Liver (tissue), 9 donors: Measurements from ENCODE around the gene HUNK. TPM values are rescaled to one million over a fixed set of nuclear protein-coding genes. Genes with fewer than 3 reads are reported as not detected.
"Not testable (repeated sequence)": the region's sequence is repeated elsewhere in the genome, so short reads cannot be mapped to it uniquely, and the experiment has no call there.

Experiments used
- DNase-seq: peaks from one replicate; pipeline ENCODE4 v3.0.0-alpha.2; 2017; ENCODE audit warnings: low spot score
- H3K27ac ChIP-seq, 2 donors: one replicate each; pipeline ENCODE4 v1.7.0; 2013; ENCODE audit warnings: inconsistent platforms in 2 of 2, low read length in 2 of 2, control low read depth in 1 of 2, low read depth in 1 of 2, mild to moderate bottlenecking in 1 of 2
- H3K27me3 ChIP-seq, 4 donors: one replicate each; pipeline versions ENCODE4 v1.6.1 to v1.7.0; 2013; ENCODE audit warnings: low read length in 3 of 4, inconsistent platforms in 1 of 4, mild to moderate bottlenecking in 1 of 4, moderate library complexity in 1 of 4; ENCODE audit not compliant: control insufficient read depth in 4 of 4, insufficient read depth in 4 of 4
- H3K36me3 ChIP-seq, 4 donors: one replicate each; pipeline versions ENCODE4 v1.6.1 to v1.7.0; 2013; ENCODE audit warnings: low read length in 3 of 4, mild to moderate bottlenecking in 3 of 4, low read depth in 1 of 4, moderate library complexity in 1 of 4; ENCODE audit not compliant: control insufficient read depth in 4 of 4, insufficient read depth in 3 of 4
- H3K4me1 ChIP-seq, 4 donors: one replicate each; pipeline versions ENCODE4 v1.6.1 to v1.7.0; 2013; ENCODE audit warnings: low read length in 3 of 4, mild to moderate bottlenecking in 3 of 4, moderate library complexity in 1 of 4; ENCODE audit not compliant: control insufficient read depth in 4 of 4, insufficient read depth in 4 of 4
- H3K4me3 ChIP-seq, 3 donors: one replicate each; pipeline versions ENCODE4 v1.6.1 to v1.7.0; 2013; ENCODE audit warnings: low read length in 3 of 3, control low read depth in 1 of 3, low read depth in 1 of 3, mild to moderate bottlenecking in 1 of 3
- H3K9ac ChIP-seq, 2 donors: one replicate each; pipeline ENCODE4 v1.7.0; 2013; ENCODE audit warnings: low read length in 2 of 2, mild to moderate bottlenecking in 2 of 2, moderate library complexity in 2 of 2, control low read depth in 1 of 2, low read depth in 1 of 2
- H3K9me3 ChIP-seq, 4 donors: one replicate each; pipeline versions ENCODE4 v1.6.1 to v1.7.0; 2013; ENCODE audit warnings: low read length in 3 of 4; ENCODE audit not compliant: control insufficient read depth in 4 of 4
- ATF3 ChIP-seq: IDR thresholded peaks from 2 replicates; pipeline ENCODE4 v1.6.1; 2016; ENCODE audit warnings: antibody characterized with exemption
- CTCF ChIP-seq: fragments of 150-350 bp; IDR thresholded peaks from 2 replicates; pipeline ENCODE4 v1.5.1; 2017; ENCODE audit warnings: improper control_type of control experiment, low read depth, low read length; ENCODE audit not compliant: missing input control
- EGR1 ChIP-seq, 2 donors: IDR thresholded peaks; 2 replicates each; pipeline ENCODE4 v1.6.1; 2016 to 2018; ENCODE audit warnings: antibody characterized with exemption in 2 of 2, low read depth in 2 of 2
- FOXA1 ChIP-seq: IDR thresholded peaks from 2 replicates; pipeline ENCODE4 v1.6.1; 2016; ENCODE audit warnings: antibody characterized with exemption
- FOXA2 ChIP-seq: IDR thresholded peaks from 2 replicates; pipeline ENCODE4 v1.6.1; 2016; ENCODE audit warnings: antibody characterized with exemption
- GABPA ChIP-seq, 2 donors: IDR thresholded peaks in 1 of 2; conservative IDR thresholded peaks in 1 of 2; 2 replicates each; pipeline ENCODE4 v1.6.1; 2016; ENCODE audit warnings: antibody characterized with exemption in 2 of 2, mild to moderate bottlenecking in 1 of 2, moderate library complexity in 1 of 2
- HNF4A ChIP-seq, 2 donors: conservative IDR thresholded peaks; 2 replicates each; pipeline ENCODE4 v1.6.1; 2016; ENCODE audit warnings: antibody characterized with exemption in 2 of 2, mild to moderate bottlenecking in 2 of 2
- JUND ChIP-seq, 2 donors: IDR thresholded peaks; 2 replicates each; pipeline ENCODE4 v1.6.1; 2016; ENCODE audit warnings: antibody characterized with exemption in 2 of 2
- NR2F2 ChIP-seq: IDR thresholded peaks from 2 replicates; pipeline ENCODE4 v1.6.1; 2016; ENCODE audit warnings: antibody characterized with exemption
- RAD21 ChIP-seq, 2 donors: IDR thresholded peaks; 2 replicates each; pipeline ENCODE4 v1.6.1; 2016; ENCODE audit warnings: antibody characterized with exemption in 2 of 2, mild to moderate bottlenecking in 2 of 2
- RXRA ChIP-seq, 2 donors: IDR thresholded peaks; 2 replicates each; pipeline ENCODE4 v1.6.1; 2017 to 2018; ENCODE audit warnings: antibody characterized with exemption in 2 of 2, mild to moderate bottlenecking in 1 of 2
- SP1 ChIP-seq: IDR thresholded peaks from 2 replicates; pipeline ENCODE4 v1.6.1; 2018; ENCODE audit warnings: antibody characterized with exemption, mild to moderate bottlenecking
- TAF1 ChIP-seq: conservative IDR thresholded peaks from 2 replicates; pipeline ENCODE4 v1.6.1; 2016; ENCODE audit warnings: antibody characterized with exemption, mild to moderate bottlenecking
- YY1 ChIP-seq: IDR thresholded peaks from 2 replicates; pipeline ENCODE4 v1.6.1; 2016; ENCODE audit warnings: antibody characterized with exemption, mild to moderate bottlenecking
- WGBS: extraction: QIAGEN DNeasy Blood & Tissue Kit; methylation state at CpG from one replicate; pipeline ENCODE4 v1.1.7; 2013; 5-methylcytosine and 5-hydroxymethylcytosine counted together
- polyA plus RNA-seq, 2 donors: library from polyadenylated mRNA; stranded (reverse) in 1 of 2; unstranded in 1 of 2; fragments of 200-250 nt in 1 of 2; fragments of >200 nt in 1 of 2; fragmentation: Nextera tagmentation in 1 of 2; extraction: Ambion mirVana in 1 of 2; gene quantifications; one replicate each; pipeline versions ENCODE4 v1.2.1 to v1.2.3, GENCODE V29; 2013 to 2015
- total RNA-seq, 2 donors: library from RNA; depleted of rRNA; stranded (reverse); fragments of >200 nt; gene quantifications; one replicate each; pipeline ENCODE4 v1.2.3, GENCODE V29; 2014
- TF ChIP-seq, protein P1 (sequence below): IDR thresholded peaks from 2 replicates; pipeline ENCODE4 v1.6.1; 2016; ENCODE audit warnings: antibody characterized with exemption, mild to moderate bottlenecking
- TF ChIP-seq, protein P2 (sequence below): IDR thresholded peaks from 2 replicates; pipeline ENCODE4 v1.6.1; 2016; ENCODE audit warnings: antibody characterized with exemption
- TF ChIP-seq, protein P3 (sequence below): IDR thresholded peaks from 2 replicates; pipeline ENCODE4 v1.6.1; 2016; ENCODE audit warnings: antibody characterized with exemption
- donor health status: healthy.
- donor health status: healthy.
- donor health status: healthy.
- donor health status: healthy.
- donor health status: healthy.

HUNK gene
- total and polyA plus RNA-seq, 4 donors: 0.11 to 0.92 (median 0.30) TPM

DNA sequence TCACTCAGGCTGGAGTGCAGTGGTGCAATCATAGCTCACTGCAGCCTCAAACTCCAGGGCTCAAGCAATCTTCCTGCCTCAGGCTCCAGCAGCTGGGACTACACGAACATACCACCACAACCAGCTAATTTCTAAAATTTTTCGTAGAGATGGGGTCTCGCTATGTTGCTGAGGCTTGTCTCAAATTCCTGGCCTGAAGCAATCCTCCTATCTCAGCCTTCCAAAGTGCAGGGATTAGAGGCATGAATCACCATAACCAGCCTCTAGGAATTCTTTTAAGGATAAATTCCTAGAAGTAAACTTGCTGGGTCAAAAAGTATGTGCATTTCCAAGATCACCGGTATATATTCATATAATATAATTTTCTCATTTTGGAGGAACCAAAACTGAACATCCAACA is 17.6 kb upstream of the HUNK start:
- Histone ChIP-seq H3K36me3 (no peaks in the 10 kb centered on the region), H3K9ac (no peak overlapping the region), H3K27ac (no peak overlapping the region), H3K4me3 (no peak overlapping the region), H3K9me3 (no peaks in the 10 kb centered on the region), H3K27me3 (no peaks in the 10 kb centered on the region), H3K4me1 (no peaks in the 10 kb centered on the region)
- 84% methylated on average over 4 of the region's 4 CpGs for WGBS
- DNase-seq: no peak
- TF ChIP-seq, protein P1, sequence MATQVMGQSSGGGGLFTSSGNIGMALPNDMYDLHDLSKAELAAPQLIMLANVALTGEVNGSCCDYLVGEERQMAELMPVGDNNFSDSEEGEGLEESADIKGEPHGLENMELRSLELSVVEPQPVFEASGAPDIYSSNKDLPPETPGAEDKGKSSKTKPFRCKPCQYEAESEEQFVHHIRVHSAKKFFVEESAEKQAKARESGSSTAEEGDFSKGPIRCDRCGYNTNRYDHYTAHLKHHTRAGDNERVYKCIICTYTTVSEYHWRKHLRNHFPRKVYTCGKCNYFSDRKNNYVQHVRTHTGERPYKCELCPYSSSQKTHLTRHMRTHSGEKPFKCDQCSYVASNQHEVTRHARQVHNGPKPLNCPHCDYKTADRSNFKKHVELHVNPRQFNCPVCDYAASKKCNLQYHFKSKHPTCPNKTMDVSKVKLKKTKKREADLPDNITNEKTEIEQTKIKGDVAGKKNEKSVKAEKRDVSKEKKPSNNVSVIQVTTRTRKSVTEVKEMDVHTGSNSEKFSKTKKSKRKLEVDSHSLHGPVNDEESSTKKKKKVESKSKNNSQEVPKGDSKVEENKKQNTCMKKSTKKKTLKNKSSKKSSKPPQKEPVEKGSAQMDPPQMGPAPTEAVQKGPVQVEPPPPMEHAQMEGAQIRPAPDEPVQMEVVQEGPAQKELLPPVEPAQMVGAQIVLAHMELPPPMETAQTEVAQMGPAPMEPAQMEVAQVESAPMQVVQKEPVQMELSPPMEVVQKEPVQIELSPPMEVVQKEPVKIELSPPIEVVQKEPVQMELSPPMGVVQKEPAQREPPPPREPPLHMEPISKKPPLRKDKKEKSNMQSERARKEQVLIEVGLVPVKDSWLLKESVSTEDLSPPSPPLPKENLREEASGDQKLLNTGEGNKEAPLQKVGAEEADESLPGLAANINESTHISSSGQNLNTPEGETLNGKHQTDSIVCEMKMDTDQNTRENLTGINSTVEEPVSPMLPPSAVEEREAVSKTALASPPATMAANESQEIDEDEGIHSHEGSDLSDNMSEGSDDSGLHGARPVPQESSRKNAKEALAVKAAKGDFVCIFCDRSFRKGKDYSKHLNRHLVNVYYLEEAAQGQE: no peak
- TF ChIP-seq, protein P2, sequence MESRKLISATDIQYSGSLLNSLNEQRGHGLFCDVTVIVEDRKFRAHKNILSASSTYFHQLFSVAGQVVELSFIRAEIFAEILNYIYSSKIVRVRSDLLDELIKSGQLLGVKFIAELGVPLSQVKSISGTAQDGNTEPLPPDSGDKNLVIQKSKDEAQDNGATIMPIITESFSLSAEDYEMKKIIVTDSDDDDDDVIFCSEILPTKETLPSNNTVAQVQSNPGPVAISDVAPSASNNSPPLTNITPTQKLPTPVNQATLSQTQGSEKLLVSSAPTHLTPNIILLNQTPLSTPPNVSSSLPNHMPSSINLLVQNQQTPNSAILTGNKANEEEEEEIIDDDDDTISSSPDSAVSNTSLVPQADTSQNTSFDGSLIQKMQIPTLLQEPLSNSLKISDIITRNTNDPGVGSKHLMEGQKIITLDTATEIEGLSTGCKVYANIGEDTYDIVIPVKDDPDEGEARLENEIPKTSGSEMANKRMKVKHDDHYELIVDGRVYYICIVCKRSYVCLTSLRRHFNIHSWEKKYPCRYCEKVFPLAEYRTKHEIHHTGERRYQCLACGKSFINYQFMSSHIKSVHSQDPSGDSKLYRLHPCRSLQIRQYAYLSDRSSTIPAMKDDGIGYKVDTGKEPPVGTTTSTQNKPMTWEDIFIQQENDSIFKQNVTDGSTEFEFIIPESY: no peak
- no peak for TF ChIP-seq HNF4A (conservative IDR thresholded peaks at IDR 0.05)

- no peak for TF ChIP-seq GABPA (IDR thresholded peaks at IDR 0.05 in 1 of 2, conservative IDR thresholded peaks at IDR 0.05 in 1 of 2)
- TF ChIP-seq YY1: no peak
- TF ChIP-seq JUND (IDR thresholded peaks at IDR 0.05): no peak
- TF ChIP-seq, protein P3, sequence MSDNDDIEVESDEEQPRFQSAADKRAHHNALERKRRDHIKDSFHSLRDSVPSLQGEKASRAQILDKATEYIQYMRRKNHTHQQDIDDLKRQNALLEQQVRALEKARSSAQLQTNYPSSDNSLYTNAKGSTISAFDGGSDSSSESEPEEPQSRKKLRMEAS: no peak
- no peak for TF ChIP-seq NR2F2
- no peak for TF ChIP-seq SP1
- TF ChIP-seq FOXA1: no peak
- TF ChIP-seq FOXA2: no peak
- no peak for TF ChIP-seq RAD21 (IDR thresholded peaks at IDR 0.05)
- TF ChIP-seq, protein P2: no peak
- no peak for TF ChIP-seq HNF4A (conservative IDR thresholded peaks at IDR 0.05)
- no peak for TF ChIP-seq EGR1 (IDR thresholded peaks at IDR 0.05; ENCODE audit: low read depth in 2 of 2)
- no peak for TF ChIP-seq RXRA (IDR thresholded peaks at IDR 0.05)
- no peak for TF ChIP-seq ATF3
- TF ChIP-seq TAF1: no peak
- no peak for TF ChIP-seq CTCF
- Histone ChIP-seq H3K4me1 (no peaks in the 10 kb centered on the region), H3K4me3 (no peak overlapping the region), H3K36me3 (no peaks in the 10 kb centered on the region), H3K9ac (no peak overlapping the region), H3K9me3 (no peaks in the 10 kb centered on the region), H3K27me3 (no peaks in the 10 kb centered on the region), H3K27ac (no peak overlapping the region)
- WGBS: 80% methylated on average over 7 of the region's 7 CpGs
- DNase-seq: no peak
Measured at GRCh38 chr21:31857096-31857495, 15.7 kb upstream of the HUNK start.

GRCh38 chr21:31857631-31858030 is 15.2 kb upstream of the HUNK start:
- H3K9ac ChIP-seq, H3K27me3 ChIP-seq, H3K4me3 ChIP-seq, H3K27ac ChIP-seq, H3K4me1 ChIP-seq, H3K9me3 ChIP-seq, H3K36me3 ChIP-seq, DNase-seq: not testable (repeated sequence)
- WGBS: 81% methylated on average over 7 of the region's 7 CpGs
